BLaER1 treated with 17β-estradiol and CSF1 and Interleukin-3, amounts not matched to agents 10 nM and 100 nM (cell line): ENCODE results near the gene SFRP2.

Source experiments
- H3K27ac ChIP-seq, 11 experiments: shearing (Covaris generic); formaldehyde crosslinking; 2 replicates each; pipeline ENCODE4 v1.8.1; 2022
- H3K27me3 ChIP-seq, 11 experiments: shearing (Covaris generic); formaldehyde crosslinking; 2 replicates each; pipeline ENCODE4 v1.8.1; 2022
- H3K36me3 ChIP-seq, 11 experiments: shearing (Covaris generic); formaldehyde crosslinking; 2 replicates each; pipeline ENCODE4 v1.8.1; 2022
- H3K4me1 ChIP-seq, 10 experiments: shearing (Covaris generic); formaldehyde crosslinking; 2 replicates each; pipeline ENCODE4 v1.8.1; 2022
- H3K4me2 ChIP-seq, 11 experiments: shearing (Covaris generic); formaldehyde crosslinking; 2 replicates each; pipeline ENCODE4 v1.8.1; 2022
- H3K4me3 ChIP-seq, 10 experiments: shearing (Covaris generic); formaldehyde crosslinking; 2 replicates each; pipeline ENCODE4 v1.8.1; 2022
- H3K9ac ChIP-seq, 11 experiments: shearing (Covaris generic); formaldehyde crosslinking; 2 replicates each; pipeline ENCODE4 v1.8.1; 2022
- H3K9me3 ChIP-seq, 11 experiments: shearing (Covaris generic); formaldehyde crosslinking; replicated peaks in 1 of 11; 2 replicates each; pipeline ENCODE4 v1.8.1; 2022
- H4K20me1 ChIP-seq, 11 experiments: shearing (Covaris generic); formaldehyde crosslinking; 2 replicates each; pipeline ENCODE4 v1.8.1; 2022
- Cebpa-rat ChIP-seq, 11 experiments: shearing (Covaris generic); IDR thresholded peaks; 2 replicates each; pipeline ENCODE4 v1.8.1; 2022

The SFRP2 gene

GRCh38 chr4:153790500-153790865 is 1.6 kb upstream of the SFRP2 start:
- no peak overlapping the region; a peak in 1 of 20 replicates for H3K4me3 ChIP-seq
- peaks cover 13 to 20% (median 16%) of the 10 kb centered on the region in 10 experiments for H3K4me1 ChIP-seq
- no peak for TF ChIP-seq Cebpa-rat (IDR thresholded peaks at IDR 0.05)
- H3K27ac ChIP-seq: no peak overlapping the region
- H3K9ac ChIP-seq: no peak overlapping the region
- H4K20me1 ChIP-seq: peaks cover 0 to 42% (median 24%) of the 10 kb centered on the region in 11 experiments; a peak in 16 of 22 replicates
- H3K27me3 ChIP-seq: peaks cover 72 to 85% (median 76%) of the 10 kb centered on the region in 11 experiments
- H3K9me3 ChIP-seq: peaks cover 4 to 34% (median 29%) of the 10 kb centered on the region in 11 experiments; a peak in 20 of 22 replicates
- H3K36me3 ChIP-seq: no peaks in the 10 kb centered on the region
- H3K4me2 ChIP-seq: peak overlapping the region in 1 of 11 experiments; percentile 50; a peak in 2 of 22 replicates

- Histone ChIP-seq H3K4me1 (peaks cover 13 to 20% (median 16%) of the 10 kb centered on the region in 10 experiments), H3K36me3 (no peaks in the 10 kb centered on the region), H3K4me3 (peak overlapping the region in 1 of 10 experiments; percentile 56; a peak in 2 of 20 replicates), H3K9ac (no peak overlapping the region), H3K27ac (no peak overlapping the region), H3K27me3 (peaks cover 72 to 85% (median 76%) of the 10 kb centered on the region in 11 experiments), H4K20me1 (peaks cover 0 to 42% (median 24%) of the 10 kb centered on the region in 11 experiments; a peak in 16 of 22 replicates), H3K4me2 (peak overlapping the region in 5 of 11 experiments; percentile 56 to 99 (median 96); a peak in 7 of 22 replicates), H3K9me3 (peaks cover 4 to 34% (median 29%) of the 10 kb centered on the region in 11 experiments; a peak in 20 of 22 replicates)
- TF ChIP-seq Cebpa-rat (IDR thresholded peaks at IDR 0.05): no peak
These were observed 1.0 kb upstream of the SFRP2 start for GRCh38 chr4:153789741-153790499.

GRCh38 chr4:153788051-153788412 is 851 bp downstream of the SFRP2 start:
- peaks cover 13 to 20% (median 16%) of the 10 kb centered on the region in 10 experiments for H3K4me1 ChIP-seq
- H3K9me3 ChIP-seq: peaks cover 4 to 33% (median 29%) of the 10 kb centered on the region in 11 experiments; a peak in 20 of 22 replicates
- H3K9ac ChIP-seq: no peak overlapping the region
- H3K27ac ChIP-seq: no peak overlapping the region
- H3K36me3 ChIP-seq: no peaks in the 10 kb centered on the region
- H3K4me2 ChIP-seq: peak overlapping the region; percentile 56 to 99 (median 89); a peak in 20 of 22 replicates
- H4K20me1 ChIP-seq: peaks cover 0 to 42% (median 24%) of the 10 kb centered on the region in 11 experiments; a peak in 16 of 22 replicates
- H3K4me3 ChIP-seq: peak overlapping the region in 9 of 10 experiments; percentile 42 to 67 (median 54); a peak in 9 of 20 replicates
- H3K27me3 ChIP-seq: peaks cover 71 to 77% (median 72%) of the 10 kb centered on the region in 11 experiments
- TF ChIP-seq Cebpa-rat (IDR thresholded peaks at IDR 0.05): no peak

GRCh38 chr4:153787575-153787974 is 1.3 kb downstream of the SFRP2 start:
- H3K4me2 ChIP-seq: peak overlapping the region in 1 of 11 experiments; percentile 96; a peak in 1 of 22 replicates
- H3K36me3 ChIP-seq: no peaks in the 10 kb centered on the region
- H3K4me1 ChIP-seq: peaks cover 13 to 20% (median 16%) of the 10 kb centered on the region in 10 experiments
- TF ChIP-seq Cebpa-rat (IDR thresholded peaks at IDR 0.05): no peak
- no peak overlapping the region for H3K4me3 ChIP-seq
- H3K9me3 ChIP-seq: peaks cover 4 to 29% (median 26%) of the 10 kb centered on the region in 11 experiments; a peak in 20 of 22 replicates
- no peak overlapping the region for H3K27ac ChIP-seq
- peaks cover 0 to 42% (median 24%) of the 10 kb centered on the region in 11 experiments; a peak in 16 of 22 replicates for H4K20me1 ChIP-seq
- no peak overlapping the region for H3K9ac ChIP-seq
- peaks cover 67 to 72% (median 68%) of the 10 kb centered on the region in 11 experiments for H3K27me3 ChIP-seq

GRCh38 chr4:153787061-153787560 is 1.8 kb downstream of the SFRP2 start:
- Histone ChIP-seq H3K4me1 (peaks cover 13 to 20% (median 16%) of the 10 kb centered on the region in 10 experiments), H3K9me3 (peaks cover 0 to 24% (median 21%) of the 10 kb centered on the region in 11 experiments; a peak in 19 of 22 replicates), H3K9ac (no peak overlapping the region), H3K4me2 (no peak overlapping the region), H3K27ac (no peak overlapping the region), H4K20me1 (peaks cover 0 to 42% (median 24%) of the 10 kb centered on the region in 11 experiments; a peak in 16 of 22 replicates), H3K36me3 (no peaks in the 10 kb centered on the region), H3K4me3 (no peak overlapping the region), H3K27me3 (peaks cover 62 to 68% (median 63%) of the 10 kb centered on the region in 11 experiments)
- TF ChIP-seq Cebpa-rat (IDR thresholded peaks at IDR 0.05): no peak

GRCh38 chr4:153785910-153786721 is 2.8 kb downstream of the SFRP2 start:
- no peak overlapping the region for H3K4me3 ChIP-seq
- no peak overlapping the region for H3K9ac ChIP-seq

GRCh38 chr4:153784166-153784699 is 4.7 kb downstream of the SFRP2 start:
- Histone ChIP-seq H3K36me3 (no peaks in the 10 kb centered on the region), H3K27me3 (peaks cover 33 to 39% (median 34%) of the 10 kb centered on the region in 11 experiments), H3K4me3 (no peak overlapping the region), H4K20me1 (peaks cover 0 to 30% (median 17%) of the 10 kb centered on the region in 11 experiments; a peak in 16 of 22 replicates), H3K9me3 (no peaks in the 10 kb centered on the region), H3K27ac (no peak overlapping the region), H3K4me2 (no peak overlapping the region), H3K4me1 (peaks cover 12 to 28% (median 13%) of the 10 kb centered on the region in 10 experiments), H3K9ac (no peak overlapping the region)
- TF ChIP-seq Cebpa-rat (IDR thresholded peaks at IDR 0.05): no peak

More at GRCh38 chr4:153785910-153786721, 2.8 kb downstream of the SFRP2 start:
- Histone ChIP-seq H3K27ac (no peak overlapping the region), H3K4me2 (no peak overlapping the region), H4K20me1 (peaks cover 0 to 42% (median 24%) of the 10 kb centered on the region in 11 experiments; a peak in 16 of 22 replicates), H3K4me1 (peaks cover 13 to 20% (median 17%) of the 10 kb centered on the region in 10 experiments), H3K9me3 (peaks cover 0 to 14% (median 11%) of the 10 kb centered on the region in 11 experiments; a peak in 18 of 22 replicates), H3K36me3 (no peaks in the 10 kb centered on the region), H3K27me3 (peaks cover 52 to 58% (median 53%) of the 10 kb centered on the region in 11 experiments)
- no peak for TF ChIP-seq Cebpa-rat (IDR thresholded peaks at IDR 0.05)

- Histone ChIP-seq H3K27me3 (peaks cover 17 to 22% (median 18%) of the 10 kb centered on the region in 11 experiments), H3K4me1 (peaks cover 0 to 15% (median 0%) of the 10 kb centered on the region in 10 experiments; a peak in 6 of 20 replicates), H3K9me3 (peaks cover 0 to 11% (median 7%) of the 10 kb centered on the region in 11 experiments; a peak in 9 of 22 replicates), H3K4me2 (no peak overlapping the region), H3K4me3 (no peak overlapping the region), H3K36me3 (no peaks in the 10 kb centered on the region), H4K20me1 (peaks cover 0 to 13% (median under 1%) of the 10 kb centered on the region in 11 experiments; a peak in 10 of 22 replicates), H3K9ac (no peak overlapping the region), H3K27ac (no peak overlapping the region)
- no peak for TF ChIP-seq Cebpa-rat (IDR thresholded peaks at IDR 0.05)
These were observed 6.3 kb downstream of the SFRP2 start for GRCh38 chr4:153782581-153782980.
